Astrocyte (in vitro differentiated cells and primary cell): ENCODE results near the gene LRGUK. TPM values are rescaled to one million over a fixed set of nuclear protein-coding genes. Genes with fewer than 3 reads are reported as not detected.

Experiments used
- DNase-seq: peaks from one replicate; pipeline ENCODE4 v3.0.0-alpha.2; 2010; ENCODE audit warnings: low read depth
- FAIRE-seq: peaks from 2 replicates; lab custom pipeline; 2011; peaks lifted over from hg19 to GRCh38; lab: Jason Lieb, UNC
- H2AFZ ChIP-seq: 2 replicates; pipeline ENCODE4 v1.6.0; 2012; ENCODE audit warnings: low read depth, low read length, inconsistent platforms
- H3K27ac ChIP-seq: 2 replicates; pipeline ENCODE4 v1.5.1; 2011; ENCODE audit warnings: low read depth, low read length, inconsistent platforms
- H3K27me3 ChIP-seq: 2 replicates; pipeline ENCODE4 v1.6.0; 2011; ENCODE audit warnings: low read length, inconsistent platforms; ENCODE audit not compliant: insufficient read depth
- H3K36me3 ChIP-seq: 2 replicates; pipeline ENCODE4 v1.5.1; 2011; ENCODE audit warnings: low read length, inconsistent platforms; ENCODE audit not compliant: insufficient read depth
- H3K4me1 ChIP-seq: 2 replicates; pipeline ENCODE4 v1.5.1; 2011; ENCODE audit warnings: low read length, inconsistent platforms; ENCODE audit not compliant: insufficient read depth
- H3K4me2 ChIP-seq: 2 replicates; pipeline ENCODE4 v1.6.0; 2012; ENCODE audit warnings: low read length, inconsistent platforms
- H3K4me3 ChIP-seq: 2 replicates; pipeline ENCODE4 v1.5.1; 2011; ENCODE audit warnings: low read depth, mild to moderate bottlenecking, low read length, inconsistent platforms; ENCODE audit not compliant: insufficient read depth
- H3K79me2 ChIP-seq: 2 replicates; pipeline ENCODE4 v1.6.0; 2012; ENCODE audit warnings: mild to moderate bottlenecking, low read length, inconsistent platforms; ENCODE audit not compliant: insufficient read depth
- H3K9ac ChIP-seq: 2 replicates; pipeline ENCODE4 v1.6.0; 2012; ENCODE audit warnings: mild to moderate bottlenecking, low read length, inconsistent platforms
- H3K9me3 ChIP-seq: 2 replicates; pipeline ENCODE4 v1.5.1; 2012; ENCODE audit warnings: low read depth, mild to moderate bottlenecking, low read length, inconsistent platforms; ENCODE audit not compliant: insufficient read depth
- H4K20me1 ChIP-seq: 2 replicates; pipeline ENCODE4 v1.6.0; 2012; ENCODE audit warnings: low read length, inconsistent platforms; ENCODE audit not compliant: insufficient read depth
- H3K27ac Mint-ChIP-seq: one replicate; pipeline ENCODE4 v1.8.0; 2021; ENCODE audit warnings: mild to moderate bottlenecking, mixed read lengths; ENCODE audit not compliant: unreplicated experiment
- H3K27me3 Mint-ChIP-seq: one replicate; pipeline ENCODE4 v1.8.0; 2021; ENCODE audit warnings: low read depth, mixed read lengths; ENCODE audit not compliant: unreplicated experiment
- H3K36me3 Mint-ChIP-seq: one replicate; pipeline ENCODE4 v1.8.0; 2021; ENCODE audit warnings: low read depth, mixed read lengths; ENCODE audit not compliant: unreplicated experiment
- H3K4me1 Mint-ChIP-seq: one replicate; pipeline ENCODE4 v1.8.0; 2021; ENCODE audit warnings: low read depth, mixed read lengths; ENCODE audit not compliant: unreplicated experiment
- H3K4me3 Mint-ChIP-seq: one replicate; pipeline ENCODE4 v1.8.0; 2021; ENCODE audit warnings: mild to moderate bottlenecking, moderate library complexity, mixed read lengths; ENCODE audit not compliant: unreplicated experiment
- H3K9me3 Mint-ChIP-seq: one replicate; pipeline ENCODE4 v1.8.0; 2021; ENCODE audit warnings: mild to moderate bottlenecking, mixed read lengths; ENCODE audit not compliant: unreplicated experiment
- CTCF ChIP-seq: IDR thresholded peaks from 2 replicates; pipeline ENCODE4 v1.5.1; 2011; ENCODE audit warnings: low read depth, mild to moderate bottlenecking, inconsistent platforms, low read length, moderate library complexity; ENCODE audit not compliant: insufficient read depth
- EZH2 ChIP-seq: IDR thresholded peaks from 2 replicates; pipeline ENCODE4 v1.6.1; 2012; ENCODE audit warnings: mild to moderate bottlenecking, low read length, inconsistent platforms; ENCODE audit not compliant: insufficient read depth
- total RNA-seq: library from RNA; stranded (reverse); gene quantifications from 2 replicates; pipeline ENCODE4 v1.2.1, GENCODE V29; 2021

LRGUK gene
- total RNA-seq, 1 donor from 2014 or later: 0.64 TPM

- Histone ChIP-seq H3K36me3 (no peaks in the 10 kb centered on the region), H2AFZ (no peak overlapping the region), H3K9me3 (no peaks in the 10 kb centered on the region), H3K27ac (no peak overlapping the region), H4K20me1 (no peaks in the 10 kb centered on the region), H3K4me3 (no peak overlapping the region), H3K4me2 (no peak overlapping the region), H3K79me2 (no peaks in the 10 kb centered on the region), H3K4me1 (no peaks in the 10 kb centered on the region), H3K9ac (no peak overlapping the region), H3K27me3 (no peaks in the 10 kb centered on the region)
- H3K9me3 Mint-ChIP-seq: peaks cover 7% of the 10 kb centered on the region
- peaks cover 5% of the 10 kb centered on the region for H3K4me1 Mint-ChIP-seq
- no peaks in the 10 kb centered on the region for H3K27me3 Mint-ChIP-seq
- TF ChIP-seq CTCF: no peak
- TF ChIP-seq EZH2: no peak
- no peak for DNase-seq
- H3K27ac Mint-ChIP-seq: no peak overlapping the region
- no peaks in the 10 kb centered on the region for H3K36me3 Mint-ChIP-seq
- no peak for FAIRE-seq
- no peak overlapping the region for H3K4me3 Mint-ChIP-seq
Measured at GRCh38 chr7:134195252-134195651, 68.1 kb downstream of the LRGUK start.

- no peak overlapping the region for H3K9ac ChIP-seq
- Mint-ChIP-seq H3K36me3 (no peaks in the 10 kb centered on the region), H3K27ac (no peak overlapping the region), H3K4me3 (no peak overlapping the region), H3K9me3 (peaks cover 7% of the 10 kb centered on the region), H3K27me3 (no peaks in the 10 kb centered on the region), H3K4me1 (peaks cover 5% of the 10 kb centered on the region)
- H3K27me3 ChIP-seq: no peaks in the 10 kb centered on the region
- H3K4me1 ChIP-seq: no peaks in the 10 kb centered on the region
- no peak overlapping the region for H3K4me2 ChIP-seq
- no peaks in the 10 kb centered on the region for H3K9me3 ChIP-seq
- H3K4me3 ChIP-seq: no peak overlapping the region
- no peaks in the 10 kb centered on the region for H3K79me2 ChIP-seq
- DNase-seq: no peak
- no peak for FAIRE-seq
- no peaks in the 10 kb centered on the region for H3K36me3 ChIP-seq
- no peaks in the 10 kb centered on the region for H4K20me1 ChIP-seq
- no peak overlapping the region for H2AFZ ChIP-seq
- TF ChIP-seq EZH2 (no peak), CTCF (no peak)
- no peak overlapping the region for H3K27ac ChIP-seq
Measured at GRCh38 chr7:134196439-134196838, 69.3 kb downstream of the LRGUK start.

GRCh38 chr7:134197345-134197744 is 70.2 kb downstream of the LRGUK start:
- Mint-ChIP-seq H3K27me3 (no peaks in the 10 kb centered on the region), H3K27ac (no peak overlapping the region), H3K9me3 (peaks cover 7% of the 10 kb centered on the region), H3K4me3 (no peak overlapping the region), H3K36me3 (no peaks in the 10 kb centered on the region), H3K4me1 (peaks cover 5% of the 10 kb centered on the region)
- H3K4me1 ChIP-seq: no peaks in the 10 kb centered on the region
- no peak overlapping the region for H2AFZ ChIP-seq
- no peaks in the 10 kb centered on the region for H3K36me3 ChIP-seq
- no peak overlapping the region for H3K27ac ChIP-seq
- no peak overlapping the region for H3K4me2 ChIP-seq
- DNase-seq: no peak
- TF ChIP-seq EZH2: no peak
- no peak for TF ChIP-seq CTCF
- no peak for FAIRE-seq
- no peaks in the 10 kb centered on the region for H4K20me1 ChIP-seq
- H3K79me2 ChIP-seq: no peaks in the 10 kb centered on the region
- H3K4me3 ChIP-seq: no peak overlapping the region
- no peaks in the 10 kb centered on the region for H3K9me3 ChIP-seq
- no peaks in the 10 kb centered on the region for H3K27me3 ChIP-seq
- H3K9ac ChIP-seq: no peak overlapping the region
